PC-3 (cell line): ENCODE results near the gene FAM107B. TPM values are rescaled to one million over a fixed set of nuclear protein-coding genes. Genes with fewer than 3 reads are reported as not detected.

ENCODE experiments used
- ATAC-seq: fragments of 200-7000 bp; cut with Tn5 transposase; 2 replicates; pipeline ENCODE4 v1.9.1; 2020; ENCODE audit warnings: mild to moderate bottlenecking, moderate library complexity
- BruUV-seq: library from RNA; stranded (reverse); fragments of 400-500 nt; replicated peaks from 2 replicates; lab custom pipeline; 2021; lab: Mats Ljungman, UMichigan
- CTCF ChIA-PET: fragments of 300-600 bp; sonication (Branson Sonifier 250); formaldehyde crosslinking; loops from one replicate; lab custom pipeline; 2022; ENCODE audit warnings: antibody characterized with exemption; lab: Charles Lee
- POLR2A ChIA-PET: fragments of 300-600 bp; sonication (Branson Sonifier 250); formaldehyde crosslinking; loops from one replicate; lab custom pipeline; 2022; ENCODE audit warnings: antibody characterized with exemption; ENCODE audit not compliant: unreplicated experiment; lab: Charles Lee
- DNase-seq: peaks from one replicate; pipeline ENCODE4 v3.0.0-alpha.2; 2015
- H2AFZ ChIP-seq: fragments of 300-600 bp; sonication (generic); 2 replicates; pipeline ENCODE4 v1.6.0; 2016; ENCODE audit warnings: antibody characterized with exemption, low read length
- H3F3A ChIP-seq: fragments of 300-600 bp; sonication (generic); one replicate; pipeline ENCODE4 v1.6.0; 2017; ENCODE audit warnings: antibody characterized with exemption, low read length, control low read depth, mild to moderate bottlenecking; ENCODE audit not compliant: unreplicated experiment
- H3K27ac ChIP-seq: fragments of 300-600 bp; sonication (generic); 2 replicates; pipeline ENCODE4 v1.5.1; 2016; ENCODE audit warnings: mild to moderate bottlenecking, low read length
- H3K27me3 ChIP-seq: fragments of 300-600 bp; sonication (generic); 2 replicates; pipeline ENCODE4 v1.6.1; 2016; ENCODE audit warnings: low read length, mixed read lengths
- H3K36me3 ChIP-seq: fragments of 300-600 bp; sonication (generic); 2 replicates; pipeline ENCODE4 v1.6.1; 2016; ENCODE audit warnings: low read depth, mixed run types, low read length, mixed read lengths
- H3K4me1 ChIP-seq: fragments of 300-600 bp; sonication (generic); 2 replicates; pipeline ENCODE4 v1.5.1; 2016; ENCODE audit warnings: low read length; ENCODE audit not compliant: insufficient read depth
- H3K4me2 ChIP-seq: fragments of 300-600 bp; sonication (generic); 2 replicates; pipeline ENCODE4 v1.6.0; 2016; ENCODE audit warnings: low read length
- H3K4me3 ChIP-seq: fragments of 300-600 bp; sonication (generic); 2 replicates; pipeline ENCODE4 v1.5.1; 2016; ENCODE audit warnings: mild to moderate bottlenecking, low read length, mixed read lengths
- H3K79me2 ChIP-seq: fragments of 300-600 bp; sonication (generic); 2 replicates; pipeline ENCODE4 v1.6.1; 2017; ENCODE audit warnings: low read length, mixed read lengths
- H3K9ac ChIP-seq: fragments of 300-600 bp; sonication (generic); 2 replicates; pipeline ENCODE4 v1.6.0; 2016; ENCODE audit warnings: mild to moderate bottlenecking, low read length
- H3K9me2 ChIP-seq: fragments of 300-600 bp; sonication (generic); replicated peaks from 2 replicates; pipeline ENCODE4 v1.6.1; 2016; ENCODE audit warnings: mixed run types, low read length, mixed read lengths
- H3K9me3 ChIP-seq: fragments of 300-600 bp; sonication (generic); 2 replicates; pipeline ENCODE4 v1.6.1; 2016; ENCODE audit warnings: low read length, mixed read lengths
- H4K20me1 ChIP-seq: fragments of 300-600 bp; sonication (generic); 2 replicates; pipeline ENCODE4 v1.6.1; 2016; ENCODE audit warnings: low read length, mixed read lengths
- EZH2 ChIP-seq: fragments of 300-600 bp; sonication (generic); IDR thresholded peaks from one replicate; pipeline ENCODE4 v1.6.1; 2017; ENCODE audit warnings: antibody characterized with exemption, mild to moderate bottlenecking, low read length; ENCODE audit not compliant: unreplicated experiment
- EZH2phosphoT487 ChIP-seq: fragments of 300-600 bp; sonication (generic); IDR thresholded peaks from 2 replicates; pipeline ENCODE4 v1.6.1; 2018; ENCODE audit warnings: mild to moderate bottlenecking, antibody characterized with exemption, low read length, borderline replicate concordance
- intact Hi-C: fragments of 100-400 bp; cut with micrococcal nuclease; formaldehyde crosslinking; loops from 2 replicates; pipeline ENCODE4 v1.9.0; 2023
- total RNA-seq: library from RNA; depleted of rRNA; stranded (reverse); fragments of >200 nt; gene quantifications from 2 replicates; pipeline ENCODE4 v1.2.3, GENCODE V29; 2014
- TF ChIP-seq, protein P1 (sequence below): fragments of 300-600 bp; sonication (generic); conservative IDR thresholded peaks from 2 replicates; pipeline ENCODE4 v1.5.1; 2017; ENCODE audit warnings: antibody characterized with exemption, low read depth, mild to moderate bottlenecking, low read length

The FAM107B gene
- total RNA-seq, 1 experiment from 2014 or later: 36.6 TPM

DNA sequence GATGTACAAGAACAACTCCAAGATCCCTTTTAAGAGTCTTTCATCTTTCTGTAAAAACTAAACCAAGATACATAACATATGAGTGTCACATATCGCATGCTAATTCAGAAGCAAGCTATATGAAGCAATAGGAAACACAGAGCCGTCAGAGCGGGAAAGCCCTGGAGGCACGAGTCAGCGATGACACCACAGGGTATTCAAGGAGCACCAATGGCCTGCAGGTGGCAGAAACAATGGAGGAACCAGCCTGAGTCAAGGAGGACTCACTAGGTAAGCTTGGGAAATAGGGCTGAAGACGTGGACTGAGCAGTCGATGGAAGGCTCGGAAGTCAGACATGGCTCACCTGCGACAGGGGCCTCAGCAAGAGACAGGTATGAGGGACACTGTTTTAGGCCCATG is 214.4 kb downstream of the FAM107B start:
- H2AFZ ChIP-seq: no peak overlapping the region
- no peaks in the 10 kb centered on the region for H3K36me3 ChIP-seq
- CTCF ChIA-PET: interaction anchor here (0.6 to 0.7 kb wide), 2 partner anchors 59 to 263 kb away, joined by 3 read pairs; no protein-coding TSS in a partner anchor
- TF ChIP-seq, protein P1, sequence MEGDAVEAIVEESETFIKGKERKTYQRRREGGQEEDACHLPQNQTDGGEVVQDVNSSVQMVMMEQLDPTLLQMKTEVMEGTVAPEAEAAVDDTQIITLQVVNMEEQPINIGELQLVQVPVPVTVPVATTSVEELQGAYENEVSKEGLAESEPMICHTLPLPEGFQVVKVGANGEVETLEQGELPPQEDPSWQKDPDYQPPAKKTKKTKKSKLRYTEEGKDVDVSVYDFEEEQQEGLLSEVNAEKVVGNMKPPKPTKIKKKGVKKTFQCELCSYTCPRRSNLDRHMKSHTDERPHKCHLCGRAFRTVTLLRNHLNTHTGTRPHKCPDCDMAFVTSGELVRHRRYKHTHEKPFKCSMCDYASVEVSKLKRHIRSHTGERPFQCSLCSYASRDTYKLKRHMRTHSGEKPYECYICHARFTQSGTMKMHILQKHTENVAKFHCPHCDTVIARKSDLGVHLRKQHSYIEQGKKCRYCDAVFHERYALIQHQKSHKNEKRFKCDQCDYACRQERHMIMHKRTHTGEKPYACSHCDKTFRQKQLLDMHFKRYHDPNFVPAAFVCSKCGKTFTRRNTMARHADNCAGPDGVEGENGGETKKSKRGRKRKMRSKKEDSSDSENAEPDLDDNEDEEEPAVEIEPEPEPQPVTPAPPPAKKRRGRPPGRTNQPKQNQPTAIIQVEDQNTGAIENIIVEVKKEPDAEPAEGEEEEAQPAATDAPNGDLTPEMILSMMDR: peak; percentile 26; the same call in 1 of the 2 replicates
- TF ChIP-seq EZH2: no peak
- ATAC-seq: peak; percentile 77
- no peaks in the 10 kb centered on the region for H3F3A ChIP-seq
- no peak overlapping the region for H3K9ac ChIP-seq
- H3K4me2 ChIP-seq: no peak overlapping the region
- no peaks in the 10 kb centered on the region for H3K27me3 ChIP-seq
- peak overlapping the region; percentile 72 for H3K27ac ChIP-seq
- H4K20me1 ChIP-seq: no peaks in the 10 kb centered on the region
- no peaks in the 10 kb centered on the region for H3K9me2 ChIP-seq
- POLR2A ChIA-PET: no interaction called here
- no peak overlapping the region for H3K4me3 ChIP-seq
- DNase-seq: peak; percentile 87
- no TSS peak for BruUV-seq
- no peaks in the 10 kb centered on the region for H3K9me3 ChIP-seq
- peaks cover 98% of the 10 kb centered on the region for H3K79me2 ChIP-seq
- peaks cover 39% of the 10 kb centered on the region for H3K4me1 ChIP-seq
- intact Hi-C loops: no loop called here

DNA sequence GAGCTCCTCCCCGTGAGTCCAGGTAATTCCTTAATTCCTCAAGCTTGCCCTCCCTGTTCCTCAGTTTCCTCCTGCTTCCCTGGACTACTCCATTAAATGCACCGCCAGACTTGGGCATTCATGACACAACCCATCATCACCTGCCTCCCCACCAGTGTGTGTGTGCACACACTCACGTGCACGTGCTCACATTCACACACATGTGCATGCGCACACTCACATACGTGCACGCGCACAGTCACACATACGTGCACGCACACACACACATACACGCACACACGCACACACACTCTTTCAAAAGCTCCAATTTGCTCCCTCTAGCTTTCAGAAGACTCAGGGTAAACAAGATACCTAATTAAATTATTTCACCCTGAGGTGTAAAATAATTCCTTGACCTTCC is 216.7 kb downstream of the FAM107B start:
- H3K27ac ChIP-seq: no peak overlapping the region
- H3K4me3 ChIP-seq: no peak overlapping the region
- peaks cover 88% of the 10 kb centered on the region for H3K79me2 ChIP-seq
- H4K20me1 ChIP-seq: no peaks in the 10 kb centered on the region
- intact Hi-C loops: no loop called here
- peaks cover 60% of the 10 kb centered on the region for H3K4me1 ChIP-seq
- H3K9ac ChIP-seq: no peak overlapping the region
- H3K9me3 ChIP-seq: no peaks in the 10 kb centered on the region
- H2AFZ ChIP-seq: no peak overlapping the region
- H3K27me3 ChIP-seq: no peaks in the 10 kb centered on the region
- DNase-seq (no peak), ATAC-seq (no peak)
- TF ChIP-seq EZH2 (no peak), EZH2phosphoT487 (no peak)
- TF ChIP-seq, protein P1: no peak
- no peaks in the 10 kb centered on the region for H3K36me3 ChIP-seq
- H3K4me2 ChIP-seq: no peak overlapping the region
- CTCF ChIA-PET: no interaction called here
- BruUV-seq: no TSS peak
- no peaks in the 10 kb centered on the region for H3F3A ChIP-seq
- POLR2A ChIA-PET: interaction anchor here (0.7 kb wide), 1 partner anchor 42 kb away, joined by 13 read pairs; no protein-coding TSS in a partner anchor
- H3K9me2 ChIP-seq: no peaks in the 10 kb centered on the region

- no peak for ATAC-seq
- no peaks in the 10 kb centered on the region for H3K9me2 ChIP-seq
- H3K9me3 ChIP-seq: no peaks in the 10 kb centered on the region
- H3K27ac ChIP-seq: no peak overlapping the region
- intact Hi-C loops: no loop called here
- peaks cover 3% of the 10 kb centered on the region; the same call in 1 of the 2 replicates for H3K36me3 ChIP-seq
- no peak for DNase-seq
- no peak overlapping the region for H3K4me3 ChIP-seq
- no TSS peak for BruUV-seq
- no peaks in the 10 kb centered on the region for H3K27me3 ChIP-seq
- no peak overlapping the region for H2AFZ ChIP-seq
- H3K79me2 ChIP-seq: peaks cover 88% of the 10 kb centered on the region
- POLR2A ChIA-PET: no interaction called here
- no peak overlapping the region for H3K4me2 ChIP-seq
- peaks cover 63% of the 10 kb centered on the region for H3K4me1 ChIP-seq
- H3K9ac ChIP-seq: no peak overlapping the region
- H4K20me1 ChIP-seq: no peaks in the 10 kb centered on the region
- TF ChIP-seq, protein P1: no peak
- TF ChIP-seq EZH2phosphoT487 (no peak), EZH2 (no peak)
- CTCF ChIA-PET: no interaction called here
- no peaks in the 10 kb centered on the region for H3F3A ChIP-seq
Measured at GRCh38 chr10:14557567-14557966, 217.1 kb downstream of the FAM107B start.
